Nephron (organoid): ENCODE data around the gene SETD6.

Experiments used
- H3K27ac Mint-ChIP-seq, 3 experiments: 2 replicates each; pipeline ENCODE4 v1.8.0; 2020; ENCODE audit warnings: mixed read lengths in 3 of 3, mild to moderate bottlenecking in 2 of 3, moderate library complexity in 1 of 3
- H3K27me3 Mint-ChIP-seq: 2 replicates; pipeline ENCODE4 v1.8.0; 2021; ENCODE audit warnings: low read depth, mild to moderate bottlenecking, moderate library complexity, mixed read lengths
- H3K36me3 Mint-ChIP-seq: 2 replicates; pipeline ENCODE4 v1.8.0; 2020; ENCODE audit warnings: low read depth, mixed read lengths
- H3K4me1 Mint-ChIP-seq: 2 replicates; pipeline ENCODE4 v1.8.0; 2020; ENCODE audit warnings: mixed read lengths
- H3K4me3 Mint-ChIP-seq, 3 experiments: 2 replicates each; pipeline ENCODE4 v1.8.0; 2020; ENCODE audit warnings: mild to moderate bottlenecking in 3 of 3, mixed read lengths in 3 of 3, moderate library complexity in 2 of 3
- H3K9me3 Mint-ChIP-seq: 2 replicates; pipeline ENCODE4 v1.8.0; 2020; ENCODE audit warnings: mixed read lengths
- CTCF ChIP-seq, 3 experiments: fragments of 200-600 bp; sonication (generic); IDR thresholded peaks; one replicate each; pipeline ENCODE4 v1.5.0; 2021; ENCODE audit warnings: antibody characterized with exemption in 3 of 3; ENCODE audit not compliant: unreplicated experiment in 3 of 3

SETD6 gene

GRCh38 chr16:58503863-58504688 is 11.2 kb upstream of the SETD6 start:
- H3K27me3 Mint-ChIP-seq = peaks cover 18% of the 10 kb centered on the region
- TF ChIP-seq CTCF (IDR thresholded peaks at IDR 0.05; ENCODE audit: unreplicated experiment in 3 of 3) = no peak
- H3K4me1 Mint-ChIP-seq = peaks cover 4% of the 10 kb centered on the region
- no peak overlapping the region for H3K4me3 Mint-ChIP-seq
- no peaks in the 10 kb centered on the region for H3K9me3 Mint-ChIP-seq
- no peak overlapping the region for H3K27ac Mint-ChIP-seq
- H3K36me3 Mint-ChIP-seq = no peaks in the 10 kb centered on the region

- H3K27ac Mint-ChIP-seq = no peak overlapping the region
- no peak for TF ChIP-seq CTCF (IDR thresholded peaks at IDR 0.05; ENCODE audit: unreplicated experiment in 3 of 3)
- peaks cover under 1% of the 10 kb centered on the region for H3K4me1 Mint-ChIP-seq
- no peaks in the 10 kb centered on the region for H3K9me3 Mint-ChIP-seq
- no peak overlapping the region for H3K4me3 Mint-ChIP-seq
- no peaks in the 10 kb centered on the region for H3K36me3 Mint-ChIP-seq
- H3K27me3 Mint-ChIP-seq = peaks cover 7% of the 10 kb centered on the region
Measured at GRCh38 chr16:58506241-58507194, 8.8 kb upstream of the SETD6 start.

GRCh38 chr16:58507195-58507962 is 7.9 kb upstream of the SETD6 start:
- Mint-ChIP-seq H3K4me3 (no peak overlapping the region), H3K27me3 (peaks cover 4% of the 10 kb centered on the region), H3K9me3 (no peaks in the 10 kb centered on the region), H3K4me1 (peaks cover 6% of the 10 kb centered on the region), H3K27ac (no peak overlapping the region), H3K36me3 (no peaks in the 10 kb centered on the region)
- TF ChIP-seq CTCF (IDR thresholded peaks at IDR 0.05; ENCODE audit: unreplicated experiment in 3 of 3) = no peak

GRCh38 chr16:58507963-58508670 is 7.2 kb upstream of the SETD6 start:
- Mint-ChIP-seq H3K4me3 (no peak overlapping the region), H3K27ac (no peak overlapping the region), H3K36me3 (no peaks in the 10 kb centered on the region), H3K4me1 (peaks cover 6% of the 10 kb centered on the region), H3K27me3 (no peaks in the 10 kb centered on the region), H3K9me3 (no peaks in the 10 kb centered on the region)
- no peak for TF ChIP-seq CTCF (IDR thresholded peaks at IDR 0.05; ENCODE audit: unreplicated experiment in 3 of 3)

- Mint-ChIP-seq H3K27ac (no peak overlapping the region), H3K27me3 (no peaks in the 10 kb centered on the region), H3K9me3 (no peaks in the 10 kb centered on the region), H3K4me3 (no peak overlapping the region), H3K36me3 (no peaks in the 10 kb centered on the region), H3K4me1 (peaks cover 7% of the 10 kb centered on the region)
- no peak for TF ChIP-seq CTCF (IDR thresholded peaks at IDR 0.05; ENCODE audit: unreplicated experiment in 3 of 3)
Measured at GRCh38 chr16:58508671-58509251, 6.6 kb upstream of the SETD6 start.
